Kidney glomerular epithelial cell (primary cell): Measurements from ENCODE around the gene ANKRD31.

Experiments used
- DNase-seq: peaks from one replicate; lab custom pipeline; 2025; lab: John Stamatoyannopoulos, UW

The ANKRD31 gene

GRCh38 chr5:75059912-75060545 lies 176.6 kb downstream of the ANKRD31 start:
- no peak for DNase-seq

- no peak for DNase-seq
These were observed 177.6 kb downstream of the ANKRD31 start for GRCh38 chr5:75058986-75059535.

- DNase-seq = no peak
These were observed 179.1 kb downstream of the ANKRD31 start for GRCh38 chr5:75057561-75057960.

DNA sequence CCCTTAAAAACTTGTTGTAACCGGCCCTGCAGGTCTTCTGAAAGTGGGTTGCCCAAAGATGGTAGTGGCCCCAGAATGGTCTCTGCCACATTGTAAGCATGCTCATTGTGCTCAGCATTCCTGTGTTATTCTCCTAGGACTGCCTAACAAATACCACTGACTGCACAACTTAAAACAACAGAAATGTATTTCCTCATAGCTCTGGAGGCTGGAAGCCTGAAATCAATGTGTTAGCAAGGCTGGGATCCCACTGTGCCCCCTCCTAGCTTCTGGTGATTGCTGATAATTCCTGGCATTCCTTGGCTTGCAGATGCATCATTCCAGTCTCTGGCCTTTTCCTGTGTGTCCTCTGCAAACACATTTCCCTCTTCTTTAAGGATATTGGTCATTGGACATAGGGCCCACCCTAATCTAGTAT lies 180.9 kb downstream of the ANKRD31 start:
- DNase-seq = peak; percentile 28

DNA sequence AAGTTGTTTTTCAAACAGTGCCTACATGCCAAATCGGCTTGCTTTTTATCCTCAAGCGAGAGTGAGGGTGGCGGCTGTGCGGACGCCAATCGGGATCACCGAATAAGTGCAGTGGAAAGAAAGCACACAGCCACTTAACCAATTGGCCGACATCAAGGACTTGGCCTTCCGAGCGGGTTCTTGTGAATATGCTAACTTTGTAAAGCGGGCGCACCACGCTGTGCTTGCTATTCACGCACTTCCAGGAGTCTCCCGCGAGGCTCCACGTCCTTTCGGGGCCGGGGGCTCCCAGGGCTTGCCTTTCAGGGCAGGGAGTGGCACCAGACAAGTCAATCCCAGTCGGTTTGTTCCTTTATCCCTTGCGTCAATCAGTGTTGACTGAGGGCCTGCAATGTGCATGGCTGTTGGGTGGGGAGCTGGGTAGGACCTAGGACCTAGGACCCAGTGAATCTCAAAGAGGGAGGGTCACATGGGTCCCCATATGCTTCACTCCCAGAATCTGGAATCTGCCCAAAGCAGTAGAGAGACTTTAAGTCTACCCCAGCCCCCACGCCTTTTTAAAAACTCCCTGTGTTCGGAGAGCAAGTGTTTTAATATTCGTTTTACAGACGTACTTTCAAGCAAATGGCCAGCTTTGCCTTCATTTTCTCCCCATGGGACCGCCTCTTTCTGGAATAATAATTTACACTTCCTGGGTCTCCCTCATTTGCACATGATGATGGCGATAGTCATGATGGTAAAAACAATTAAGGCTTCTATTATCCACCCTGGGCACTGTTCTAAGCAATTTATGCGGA lies 182.3 kb downstream of the ANKRD31 start:
- DNase-seq = no peak

DNA sequence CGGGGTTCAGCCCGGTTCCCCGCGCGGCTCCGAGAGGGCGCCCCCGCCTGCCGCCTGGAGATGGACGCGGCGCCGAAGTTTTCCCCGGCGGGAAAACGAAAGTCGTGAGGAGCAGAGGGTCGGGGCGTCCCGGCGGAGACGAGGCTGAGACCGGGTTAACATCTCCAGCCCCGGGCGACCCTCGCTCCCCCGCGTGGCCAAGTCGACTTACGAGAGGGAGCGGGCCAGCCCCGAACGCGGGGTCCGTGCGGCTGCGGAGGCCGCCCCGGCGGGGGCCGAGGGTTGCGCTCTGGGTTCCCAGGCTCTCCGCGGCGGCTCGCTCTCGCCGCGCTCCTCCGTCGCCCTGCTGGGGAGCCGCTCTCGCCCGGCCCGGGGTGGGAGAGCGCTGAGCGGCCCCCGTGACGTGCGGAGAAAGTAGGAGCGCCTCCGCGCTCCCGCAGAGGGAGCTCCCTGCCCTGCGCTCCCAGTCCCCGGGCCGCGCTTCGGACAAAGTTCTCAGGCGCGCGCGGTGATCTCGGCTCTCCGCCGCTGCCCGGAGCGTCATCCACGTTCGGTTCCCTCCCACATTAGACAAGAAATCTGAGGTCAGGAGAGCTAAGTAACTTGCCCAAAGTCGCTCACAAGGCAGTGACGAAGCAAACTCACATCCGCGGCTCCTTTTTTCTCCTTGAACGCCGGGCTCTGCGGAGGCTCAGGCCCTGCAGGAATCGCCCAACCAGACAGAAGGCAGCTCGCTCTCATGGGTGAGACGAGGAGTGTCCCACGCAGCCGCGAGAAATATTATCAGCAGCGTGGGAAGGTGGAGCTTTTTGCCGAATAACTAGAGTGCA lies 183.2 kb downstream of the ANKRD31 start:
- DNase-seq = peak; percentile 76

GRCh38 chr5:75053054-75053303 lies 183.7 kb downstream of the ANKRD31 start:
- DNase-seq = no peak

DNA sequence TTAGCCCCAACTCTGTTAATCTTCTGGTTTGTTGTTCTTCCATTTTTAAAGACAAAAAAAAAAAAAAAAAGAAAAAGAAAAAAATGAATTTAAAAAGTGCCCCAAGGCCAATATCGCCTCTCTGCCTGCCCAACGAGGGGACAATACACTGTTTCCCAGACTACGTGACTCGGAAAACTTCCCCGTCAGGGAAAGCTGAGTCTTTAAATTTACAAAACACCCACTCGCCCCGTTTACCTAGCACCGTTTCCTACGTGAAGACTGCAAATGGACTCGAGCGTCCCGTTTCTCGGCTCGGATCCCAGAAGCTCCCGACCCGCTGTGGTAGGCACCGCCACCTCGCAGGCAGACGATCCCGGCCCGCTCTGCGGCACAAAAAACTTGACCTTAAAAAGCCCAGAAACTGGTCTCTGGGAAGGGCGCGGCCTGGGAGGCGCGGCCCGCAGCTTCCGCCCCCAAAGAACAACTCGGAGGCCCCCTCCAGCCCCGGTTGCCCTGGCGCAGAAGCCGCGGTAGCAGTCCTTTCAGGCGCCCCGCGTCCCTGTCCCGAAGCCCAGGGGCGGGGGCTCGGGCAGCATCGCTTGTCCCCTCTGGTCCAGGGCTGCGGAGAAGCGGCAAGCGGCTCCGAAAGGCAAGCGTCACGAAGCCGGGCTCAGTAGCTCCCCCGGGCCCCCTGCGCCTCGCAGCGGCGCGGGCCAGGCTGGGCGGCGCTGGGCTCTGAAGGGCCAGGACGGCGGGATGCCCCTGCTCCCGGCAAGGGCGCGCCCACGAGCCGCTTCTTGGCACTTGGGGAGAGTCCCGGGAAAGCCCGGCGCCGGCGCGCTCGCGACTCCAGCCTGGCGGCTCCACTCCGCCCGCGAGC lies 184.3 kb downstream of the ANKRD31 start, which contains the start of gene GCNT4:
TSS of gene GCNT4 (minus strand) at position 367 of the 862 bp plus-strand sequence. CDS start 22,521 bp downstream, outside the sequence.
- peak; percentile 26 for DNase-seq

- DNase-seq = no peak
These were observed 185.4 kb downstream of the ANKRD31 start for GRCh38 chr5:75051217-75051751.

GRCh38 chr5:75050415-75050814 lies 186.3 kb downstream of the ANKRD31 start:
- no peak for DNase-seq

DNA sequence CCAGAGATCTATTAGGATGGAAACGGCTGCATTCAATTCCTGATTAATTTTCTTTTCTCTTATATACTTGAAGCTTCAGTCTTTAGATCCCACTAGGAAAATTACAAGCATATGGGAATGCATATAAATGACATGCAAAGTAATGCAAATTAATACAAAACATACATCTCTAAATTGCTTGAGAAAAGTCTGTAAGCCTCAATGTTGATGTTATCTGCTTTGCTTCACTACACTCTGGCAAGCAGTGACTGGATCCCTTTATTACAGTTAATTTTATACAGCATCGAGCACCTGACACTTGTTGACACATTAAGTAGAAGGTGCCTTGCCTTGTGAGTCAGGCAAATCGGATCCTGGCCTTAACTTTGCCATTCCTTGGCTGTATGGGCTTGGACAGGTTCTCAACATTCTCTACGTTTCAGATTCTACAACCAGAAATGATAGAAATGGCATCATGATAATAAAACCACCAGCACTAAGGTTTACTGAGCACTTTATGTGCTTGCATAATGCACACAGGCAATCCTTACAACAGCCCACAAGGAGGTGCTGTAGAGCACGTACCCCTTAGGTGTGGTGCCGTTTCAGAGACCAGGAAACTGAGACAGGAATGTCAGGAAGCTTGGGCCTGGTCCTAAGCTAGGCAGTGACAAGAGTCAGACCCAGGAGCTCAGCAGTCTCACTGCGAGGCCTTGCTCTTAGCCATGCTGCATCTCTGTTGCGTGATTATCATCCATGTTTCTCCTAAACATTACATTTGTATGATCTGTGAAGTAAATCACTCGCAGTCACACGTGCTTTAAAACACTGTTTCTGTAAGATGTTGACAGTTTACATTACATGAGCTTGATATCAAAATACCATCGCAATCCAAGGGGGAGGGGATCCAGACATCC lies 187.0 kb downstream of the ANKRD31 start:
- peak; percentile 39 for DNase-seq

DNA sequence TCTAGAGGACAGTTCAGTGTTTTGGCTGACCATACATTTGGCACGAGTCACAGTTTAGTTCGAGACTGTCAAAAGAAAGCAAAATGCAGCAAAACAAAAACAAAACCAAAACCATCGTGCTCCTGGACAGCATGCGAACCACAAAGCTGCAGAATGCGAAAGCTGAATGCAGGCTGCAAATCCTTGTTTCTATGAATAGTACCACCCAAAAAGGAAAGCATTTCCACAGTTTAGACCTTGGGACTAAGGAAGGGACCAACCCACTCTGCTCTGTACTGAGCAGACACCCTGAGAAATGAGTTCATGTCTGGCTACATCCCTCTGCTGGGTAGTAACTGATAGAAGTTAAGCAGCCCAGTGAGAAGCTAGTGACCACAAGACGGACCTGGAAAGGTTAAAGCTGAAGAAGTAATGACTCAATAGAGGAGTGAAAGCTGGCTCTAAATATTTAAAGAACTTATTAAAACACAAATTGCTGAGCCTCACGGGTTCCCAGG lies 188.2 kb downstream of the ANKRD31 start:
- peak; percentile 54 for DNase-seq

DNA sequence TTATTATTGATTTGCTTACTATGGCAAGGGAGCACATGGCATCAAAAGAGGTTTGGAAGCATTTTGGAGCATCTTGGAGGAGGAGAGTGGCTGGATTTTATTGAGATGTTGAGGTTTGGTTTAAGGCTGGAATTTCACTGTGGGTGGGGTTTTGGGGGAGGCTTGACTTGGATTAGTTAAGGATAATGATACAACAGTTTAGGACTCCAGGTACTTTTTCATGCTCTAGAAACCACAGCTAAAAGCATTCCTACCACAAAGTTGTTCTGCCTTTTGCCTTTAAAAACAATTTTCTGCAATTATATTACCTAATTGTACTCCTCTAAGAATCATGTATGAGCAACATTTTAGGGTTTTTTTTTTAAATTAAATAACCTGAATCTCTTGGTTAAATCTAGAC lies 189.3 kb downstream of the ANKRD31 start:
- DNase-seq = peak; percentile 34

DNA sequence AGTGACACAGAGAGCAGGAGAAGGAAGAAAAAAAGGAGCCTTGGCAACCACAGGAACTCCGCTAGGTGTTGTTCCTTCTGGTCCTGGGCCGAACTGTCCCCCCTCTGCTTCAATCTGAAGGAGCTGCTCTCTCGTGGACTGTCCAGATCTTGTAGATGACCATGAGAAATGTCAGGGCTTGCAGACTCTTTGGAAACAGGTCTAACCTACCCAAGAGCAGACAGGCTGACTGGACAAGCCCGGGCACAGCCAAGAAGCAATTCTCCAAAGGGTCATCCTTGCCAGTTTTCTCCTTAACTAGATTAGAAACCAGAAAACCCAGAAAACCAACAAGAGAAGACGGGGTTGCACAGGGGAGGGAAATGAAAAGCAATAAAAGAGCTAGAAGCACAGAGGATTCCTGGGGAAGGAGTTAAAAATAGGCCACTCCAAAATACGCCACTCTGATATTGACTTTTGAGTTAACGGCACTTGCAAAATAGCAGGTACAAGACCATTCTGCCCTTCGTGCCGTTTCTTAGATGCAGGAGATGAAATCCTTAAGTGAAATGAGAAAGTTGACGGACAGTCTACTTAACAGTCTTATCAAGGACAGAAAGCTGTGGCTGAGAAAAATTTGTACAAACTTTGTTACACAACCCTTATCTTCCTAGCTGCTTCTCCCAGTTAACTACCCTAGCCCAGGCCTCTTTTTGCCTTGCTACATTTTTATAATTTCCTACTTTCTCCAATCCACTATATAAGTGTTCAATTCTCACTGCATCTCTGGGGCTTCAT lies 190.1 kb downstream of the ANKRD31 start:
- DNase-seq = no peak

DNA sequence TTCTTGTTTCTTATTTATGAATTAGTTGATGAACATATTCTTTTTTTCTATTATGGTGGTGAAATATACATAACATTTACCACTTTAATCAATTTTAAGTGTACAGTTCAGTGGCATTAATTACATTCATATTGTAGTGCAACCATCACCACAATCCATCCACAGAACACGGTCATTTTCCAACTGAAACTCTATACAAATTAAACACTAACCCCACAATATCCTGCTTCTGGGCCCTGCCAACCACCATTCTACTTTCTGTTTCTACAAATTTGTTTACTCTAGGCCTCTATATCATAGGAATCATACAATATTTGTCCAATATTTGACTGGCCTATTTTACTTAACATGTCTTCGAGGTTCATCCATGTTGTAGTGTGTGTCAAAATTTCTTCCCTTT lies 191.6 kb downstream of the ANKRD31 start:
- no peak for DNase-seq

- DNase-seq = no peak
These were observed 192.3 kb downstream of the ANKRD31 start for GRCh38 chr5:75044406-75044805.

DNA sequence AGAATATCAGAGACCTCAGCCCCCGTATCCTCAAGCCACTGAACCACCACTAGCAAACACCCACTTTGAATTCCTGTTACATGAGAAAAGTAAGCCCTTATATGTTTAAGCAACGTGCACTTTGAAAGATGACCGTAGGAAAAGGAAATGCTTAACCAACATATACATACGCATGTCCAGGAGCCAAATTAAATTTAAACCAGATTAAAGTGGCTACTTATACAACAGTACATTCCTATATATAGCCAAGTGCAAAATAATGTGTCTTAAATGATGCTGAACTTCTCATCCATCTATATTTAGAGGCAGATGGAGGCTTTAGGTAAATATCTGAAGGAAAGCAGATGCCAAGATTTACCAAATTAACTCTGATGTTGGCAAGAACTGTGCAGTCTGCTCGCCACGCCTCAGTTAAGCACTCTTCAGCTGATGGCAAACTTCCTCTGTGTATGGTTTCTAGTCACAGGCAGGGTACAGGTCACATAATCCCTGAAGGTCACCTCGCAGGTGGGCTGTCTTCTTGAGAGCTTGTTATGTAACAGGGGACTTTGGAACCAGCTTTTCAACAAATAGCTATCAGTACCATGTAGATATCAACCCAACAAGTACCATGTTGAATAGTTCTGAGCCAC lies 192.9 kb downstream of the ANKRD31 start:
- no peak for DNase-seq

GRCh38 chr5:75042522-75042921 lies 194.2 kb downstream of the ANKRD31 start:
- DNase-seq = no peak

DNA sequence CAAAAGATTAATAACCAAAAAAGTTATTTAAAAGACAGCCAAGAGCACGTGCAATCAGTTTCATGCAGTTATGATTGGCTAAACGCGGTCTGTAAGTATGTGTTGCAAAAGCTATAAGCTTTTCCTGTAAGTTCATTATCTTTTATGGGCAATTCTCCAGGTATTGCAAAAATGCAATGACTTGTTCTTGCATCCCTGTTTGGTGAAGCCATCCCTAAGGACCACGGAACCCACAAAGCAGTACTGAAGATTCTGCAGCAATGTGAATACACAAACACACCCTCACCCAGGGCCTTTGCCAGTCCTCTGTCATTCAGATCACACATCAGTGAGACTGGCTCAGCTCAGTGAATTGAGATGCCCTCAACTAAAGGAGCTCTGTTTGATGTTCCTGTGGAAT lies 195.7 kb downstream of the ANKRD31 start:
- DNase-seq = no peak
